HFFc6 (cell line): ENCODE measurements around the gene TIAM1. TPM values are rescaled to one million over a fixed set of nuclear protein-coding genes. Genes with fewer than 3 reads are reported as not detected.

Experiments
- DNase-seq: peaks from one replicate; pipeline ENCODE4 v3.0.0-alpha.2; 2018
- H3K27ac Mint-ChIP-seq: 2 replicates; pipeline ENCODE4 v1.8.0; 2020; ENCODE audit warnings: mild to moderate bottlenecking, mixed read lengths
- H3K27me3 Mint-ChIP-seq: 2 replicates; pipeline ENCODE4 v1.8.0; 2021; ENCODE audit warnings: mild to moderate bottlenecking, moderate library complexity, mixed read lengths; ENCODE audit not compliant: insufficient read depth
- H3K36me3 Mint-ChIP-seq: 2 replicates; pipeline ENCODE4 v1.8.0; 2021; ENCODE audit warnings: low read depth, mixed read lengths
- H3K4me1 Mint-ChIP-seq: 2 replicates; pipeline ENCODE4 v1.8.0; 2020; ENCODE audit warnings: low read depth, mixed read lengths
- H3K4me3 Mint-ChIP-seq: 2 replicates; pipeline ENCODE4 v1.8.0; 2020; ENCODE audit warnings: mild to moderate bottlenecking, moderate library complexity, mixed read lengths
- H3K9me3 Mint-ChIP-seq: 2 replicates; pipeline ENCODE4 v1.8.0; 2020; ENCODE audit warnings: mild to moderate bottlenecking, mixed read lengths
- total RNA-seq, 6 experiments: library from RNA; stranded (reverse); fragmentation: NEBNext Ultra II Directional; extraction: Animal tissue kit (Norgen Biotek cat#: 25700); gene quantifications; 2 replicates in 1 of 6; 3 replicates in 5 of 6; pipeline ENCODE4 v1.2.3, GENCODE V29; 2021
- TF ChIP-seq, protein P1 (sequence below): fragments of 200-600 bp; sonication (generic); IDR thresholded peaks from 2 replicates; pipeline ENCODE4 v1.5.0; 2021; ENCODE audit warnings: antibody characterized with exemption, mild to moderate bottlenecking

Gene TIAM1
- total RNA-seq, 6 experiments from 2014 or later, result 0.02 to 0.43 (median 0.27) TPM; not detected in 1

- Mint-ChIP-seq H3K36me3 (no peaks in the 10 kb centered on the region), H3K4me1 (peaks cover 12% of the 10 kb centered on the region; the same call in 1 of the 2 replicates), H3K4me3 (no peak overlapping the region), H3K27ac (no peak overlapping the region), H3K9me3 (no peaks in the 10 kb centered on the region; the same call in 1 of the 2 replicates), H3K27me3 (peaks cover 3% of the 10 kb centered on the region; the same call in 1 of the 2 replicates)
- DNase-seq, result no peak
- TF ChIP-seq, protein P1, sequence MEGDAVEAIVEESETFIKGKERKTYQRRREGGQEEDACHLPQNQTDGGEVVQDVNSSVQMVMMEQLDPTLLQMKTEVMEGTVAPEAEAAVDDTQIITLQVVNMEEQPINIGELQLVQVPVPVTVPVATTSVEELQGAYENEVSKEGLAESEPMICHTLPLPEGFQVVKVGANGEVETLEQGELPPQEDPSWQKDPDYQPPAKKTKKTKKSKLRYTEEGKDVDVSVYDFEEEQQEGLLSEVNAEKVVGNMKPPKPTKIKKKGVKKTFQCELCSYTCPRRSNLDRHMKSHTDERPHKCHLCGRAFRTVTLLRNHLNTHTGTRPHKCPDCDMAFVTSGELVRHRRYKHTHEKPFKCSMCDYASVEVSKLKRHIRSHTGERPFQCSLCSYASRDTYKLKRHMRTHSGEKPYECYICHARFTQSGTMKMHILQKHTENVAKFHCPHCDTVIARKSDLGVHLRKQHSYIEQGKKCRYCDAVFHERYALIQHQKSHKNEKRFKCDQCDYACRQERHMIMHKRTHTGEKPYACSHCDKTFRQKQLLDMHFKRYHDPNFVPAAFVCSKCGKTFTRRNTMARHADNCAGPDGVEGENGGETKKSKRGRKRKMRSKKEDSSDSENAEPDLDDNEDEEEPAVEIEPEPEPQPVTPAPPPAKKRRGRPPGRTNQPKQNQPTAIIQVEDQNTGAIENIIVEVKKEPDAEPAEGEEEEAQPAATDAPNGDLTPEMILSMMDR, result no peak
Measured at GRCh38 chr21:31348188-31348587, 4.1 kb upstream of the TIAM1 start.

- Mint-ChIP-seq H3K27ac (no peak overlapping the region), H3K36me3 (no peaks in the 10 kb centered on the region), H3K27me3 (peaks cover 3% of the 10 kb centered on the region; the same call in 1 of the 2 replicates), H3K4me3 (no peak overlapping the region), H3K9me3 (no peaks in the 10 kb centered on the region; the same call in 1 of the 2 replicates), H3K4me1 (peaks cover 12% of the 10 kb centered on the region; the same call in 1 of the 2 replicates)
- no peak for DNase-seq
- TF ChIP-seq, protein P1, result peak; percentile 65
Measured at GRCh38 chr21:31347435-31348032, 3.5 kb upstream of the TIAM1 start.

DNA sequence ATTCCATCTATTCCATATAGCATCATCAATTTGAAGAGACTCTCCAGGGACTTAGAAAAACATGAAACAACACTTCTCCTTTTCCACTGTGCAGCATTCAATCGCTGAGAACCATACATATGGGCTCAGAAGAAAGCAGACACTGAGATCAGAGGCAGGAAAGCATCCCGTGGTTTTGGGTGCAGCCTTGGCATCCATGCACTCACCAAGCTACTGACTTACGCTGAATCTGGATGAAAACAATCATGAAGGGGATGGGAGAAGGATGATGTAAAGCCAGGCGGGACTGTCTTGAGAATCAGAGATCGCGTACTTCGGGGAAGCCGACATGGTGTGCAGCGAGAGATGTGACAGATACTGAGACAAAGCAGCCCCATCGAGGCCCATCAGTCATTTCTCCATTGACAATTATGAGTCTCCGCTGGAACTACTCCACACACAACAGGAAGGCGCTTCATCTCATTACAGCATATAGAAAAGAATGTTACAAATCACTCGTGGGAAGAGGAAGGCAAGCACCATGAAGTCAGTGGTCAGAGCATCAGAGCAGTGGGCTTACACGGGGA is 2.3 kb upstream of the TIAM1 start:
- H3K27ac Mint-ChIP-seq, result no peak overlapping the region
- peaks cover 5% of the 10 kb centered on the region; the same call in 1 of the 2 replicates for H3K4me1 Mint-ChIP-seq
- DNase-seq, result no peak
- H3K9me3 Mint-ChIP-seq, result no peaks in the 10 kb centered on the region; the same call in 1 of the 2 replicates
- TF ChIP-seq, protein P1, result no peak
- peaks cover 3% of the 10 kb centered on the region; the same call in 1 of the 2 replicates for H3K27me3 Mint-ChIP-seq
- no peak overlapping the region for H3K4me3 Mint-ChIP-seq
- no peaks in the 10 kb centered on the region for H3K36me3 Mint-ChIP-seq

GRCh38 chr21:31345136-31345535 is 1.1 kb upstream of the TIAM1 start:
- no peak for DNase-seq
- no peak overlapping the region for H3K27ac Mint-ChIP-seq
- peaks cover 3% of the 10 kb centered on the region; the same call in 1 of the 2 replicates for H3K27me3 Mint-ChIP-seq
- TF ChIP-seq, protein P1, result no peak
- H3K36me3 Mint-ChIP-seq, result no peaks in the 10 kb centered on the region
- H3K4me1 Mint-ChIP-seq, result no peaks in the 10 kb centered on the region
- H3K4me3 Mint-ChIP-seq, result no peak overlapping the region
- H3K9me3 Mint-ChIP-seq, result no peaks in the 10 kb centered on the region; the same call in 1 of the 2 replicates

- Mint-ChIP-seq H3K4me1 (no peaks in the 10 kb centered on the region), H3K9me3 (no peaks in the 10 kb centered on the region; the same call in 1 of the 2 replicates), H3K27ac (no peak overlapping the region), H3K27me3 (peaks cover 3% of the 10 kb centered on the region; the same call in 1 of the 2 replicates), H3K4me3 (no peak overlapping the region), H3K36me3 (no peaks in the 10 kb centered on the region)
- TF ChIP-seq, protein P1, result no peak
- no peak for DNase-seq
Measured at GRCh38 chr21:31343030-31343510, 991 bp downstream of the TIAM1 start.
